H1 (cell line): ENCODE results near the gene BARHL2. TPM values are rescaled to one million over a fixed set of nuclear protein-coding genes. Genes with fewer than 3 reads are reported as not detected.

Experiments used
- KDM1A ChIP-seq: fragments of 200-600, 300-600 bp; sonication (generic); IDR thresholded peaks from 2 replicates; pipeline ENCODE4 v1.7.1; 2016; ENCODE audit warnings: mild to moderate bottlenecking, low read length, borderline replicate concordance
- polyA plus RNA-seq, 7 experiments: library from polyadenylated mRNA; depleted of rRNA in 3 of 7; stranded (reverse) in 5 of 7; unstranded in 2 of 7; fragments of >200 nt in 5 of 7; fragments of 200-250 nt in 2 of 7; gene quantifications; 1 replicate in 5 of 7; 2 replicates in 1 of 7; 4 replicates in 1 of 7; pipeline versions ENCODE4 v1.2.1 to v1.2.3, GENCODE V29; 2011 to 2013; ENCODE audit warnings: missing spikeins in 2 of 7, mixed read lengths in 2 of 7
- total RNA-seq: library from RNA; stranded (reverse); fragmentation: NEBNext Ultra II Directional; extraction: Animal tissue kit (Norgen Biotek cat#: 25700); gene quantifications from 2 replicates; pipeline ENCODE4 v1.2.1, GENCODE V29; 2021

BARHL2 gene
- total and polyA plus RNA-seq, 2 of the 8 experiments (the other 6 are each of a cell fraction or from before 2014, with no cell fraction given), result 0.15 TPM; not detected in 1

- no peak for TF ChIP-seq KDM1A
Observed at GRCh38 chr1:90671251-90671650, 45.9 kb downstream of the BARHL2 start (continued).
